MM.1S (cell line): Measurements from ENCODE around the gene CTSA.
"Not testable (repeated sequence)": the region's sequence is repeated elsewhere in the genome, so short reads cannot be mapped to it uniquely, and the experiment has no call there.

Experiments
- DNase-seq: peaks from one replicate; pipeline ENCODE4 v3.0.0-alpha.2; 2015
- H2AFZ ChIP-seq: fragments of 300-600 bp; sonication (generic); 2 replicates; pipeline ENCODE4 v1.6.0; 2016; ENCODE audit warnings: antibody characterized with exemption, low read length
- H3F3A ChIP-seq: fragments of 300-600 bp; sonication (generic); 2 replicates; pipeline ENCODE4 v1.6.1; 2016; ENCODE audit warnings: mild to moderate bottlenecking, antibody characterized with exemption, low read length, moderate library complexity, mixed read lengths; ENCODE audit not compliant: insufficient read depth
- H3K27ac ChIP-seq: fragments of 300-600 bp; sonication (generic); 2 replicates; pipeline ENCODE4 v1.5.1; 2016; ENCODE audit warnings: mild to moderate bottlenecking, low read length
- H3K27me3 ChIP-seq: fragments of 300-600 bp; sonication (generic); replicated peaks from 2 replicates; pipeline ENCODE4 v1.6.0; 2016; ENCODE audit warnings: low read length; ENCODE audit not compliant: insufficient read depth
- H3K36me3 ChIP-seq: fragments of 300-600 bp; sonication (generic); replicated peaks from 2 replicates; pipeline ENCODE4 v1.6.1; 2016; ENCODE audit warnings: mild to moderate bottlenecking, low read length, mixed read lengths; ENCODE audit not compliant: insufficient read depth
- H3K4me1 ChIP-seq: fragments of 300-600 bp; sonication (generic); 2 replicates; pipeline ENCODE4 v1.6.1; 2016; ENCODE audit warnings: low read length, mixed read lengths
- H3K4me2 ChIP-seq: fragments of 300-600 bp; sonication (generic); 2 replicates; pipeline ENCODE4 v1.6.0; 2016; ENCODE audit warnings: low read depth, low read length
- H3K4me3 ChIP-seq: fragments of 300-600 bp; sonication (generic); 2 replicates; pipeline ENCODE4 v1.5.1; 2016; ENCODE audit warnings: low read length, mixed read lengths
- H3K79me2 ChIP-seq: fragments of 300-600 bp; sonication (generic); 2 replicates; pipeline ENCODE4 v1.6.1; 2016; ENCODE audit warnings: mixed run types, low read length, mixed read lengths
- H3K9ac ChIP-seq: fragments of 300-600 bp; sonication (generic); 2 replicates; pipeline ENCODE4 v1.6.1; 2016; ENCODE audit warnings: low read length, mixed read lengths
- H3K9me2 ChIP-seq: fragments of 300-600 bp; sonication (generic); replicated peaks from 2 replicates; pipeline ENCODE4 v1.6.1; 2016; ENCODE audit warnings: mild to moderate bottlenecking, low read length, mixed read lengths; ENCODE audit not compliant: insufficient read depth
- H3K9me3 ChIP-seq: fragments of 300-600 bp; sonication (generic); replicated peaks from 2 replicates; pipeline ENCODE4 v1.6.1; 2016; ENCODE audit warnings: mild to moderate bottlenecking, low read length, mixed read lengths; ENCODE audit not compliant: insufficient read depth
- H4K20me1 ChIP-seq: fragments of 300-600 bp; sonication (generic); 2 replicates; pipeline ENCODE4 v1.6.1; 2016; ENCODE audit warnings: mild to moderate bottlenecking, low read length, moderate library complexity, mixed read lengths; ENCODE audit not compliant: insufficient read depth
- EZH2 ChIP-seq: fragments of 300-600 bp; sonication (generic); optimal IDR thresholded peaks from 2 replicates; pipeline ENCODE3; 2017; ENCODE audit warnings: low read depth, mild to moderate bottlenecking, antibody characterized with exemption, low read length, mixed read lengths
- EZH2phosphoT487 ChIP-seq: fragments of 300-600 bp; sonication (generic); IDR thresholded peaks from 2 replicates; pipeline ENCODE4 v1.6.1; 2018; ENCODE audit warnings: antibody characterized with exemption, low read length
- TF ChIP-seq, protein P1 (sequence below): fragments of 300-600 bp; sonication (generic); IDR thresholded peaks from 2 replicates; pipeline ENCODE4 v1.5.1; 2016; ENCODE audit warnings: antibody characterized with exemption, low read length, mixed read lengths

Gene CTSA

DNA sequence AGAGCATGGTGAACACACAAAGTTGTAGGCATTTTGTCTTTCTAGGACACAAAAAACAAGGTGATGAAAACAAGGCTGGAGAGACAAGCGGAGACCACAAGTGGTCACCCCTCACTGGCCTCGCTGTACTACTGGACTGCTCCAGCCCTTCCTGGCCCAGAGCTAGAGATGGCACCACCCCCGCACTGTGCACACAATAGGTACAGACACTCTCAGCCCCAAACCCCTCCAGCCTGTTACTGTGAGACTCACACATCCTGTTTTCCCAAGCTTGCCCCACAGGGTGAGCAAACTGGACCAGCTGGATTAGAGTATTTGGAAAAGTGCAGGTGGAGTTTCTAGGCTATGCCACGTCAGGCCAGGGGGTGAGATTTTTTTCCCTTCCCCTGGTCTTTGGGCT lies 18.5 kb upstream of the CTSA start:
- no peak overlapping the region for H3K4me3 ChIP-seq
- H3K27me3 ChIP-seq = no peaks in the 10 kb centered on the region
- no peak overlapping the region for H2AFZ ChIP-seq
- no peak overlapping the region for H3K4me2 ChIP-seq
- no peak for DNase-seq
- H3K4me1 ChIP-seq = no peaks in the 10 kb centered on the region
- H3K36me3 ChIP-seq = no peaks in the 10 kb centered on the region
- TF ChIP-seq EZH2phosphoT487 = no peak
- no peak for TF ChIP-seq EZH2
- TF ChIP-seq, protein P1, sequence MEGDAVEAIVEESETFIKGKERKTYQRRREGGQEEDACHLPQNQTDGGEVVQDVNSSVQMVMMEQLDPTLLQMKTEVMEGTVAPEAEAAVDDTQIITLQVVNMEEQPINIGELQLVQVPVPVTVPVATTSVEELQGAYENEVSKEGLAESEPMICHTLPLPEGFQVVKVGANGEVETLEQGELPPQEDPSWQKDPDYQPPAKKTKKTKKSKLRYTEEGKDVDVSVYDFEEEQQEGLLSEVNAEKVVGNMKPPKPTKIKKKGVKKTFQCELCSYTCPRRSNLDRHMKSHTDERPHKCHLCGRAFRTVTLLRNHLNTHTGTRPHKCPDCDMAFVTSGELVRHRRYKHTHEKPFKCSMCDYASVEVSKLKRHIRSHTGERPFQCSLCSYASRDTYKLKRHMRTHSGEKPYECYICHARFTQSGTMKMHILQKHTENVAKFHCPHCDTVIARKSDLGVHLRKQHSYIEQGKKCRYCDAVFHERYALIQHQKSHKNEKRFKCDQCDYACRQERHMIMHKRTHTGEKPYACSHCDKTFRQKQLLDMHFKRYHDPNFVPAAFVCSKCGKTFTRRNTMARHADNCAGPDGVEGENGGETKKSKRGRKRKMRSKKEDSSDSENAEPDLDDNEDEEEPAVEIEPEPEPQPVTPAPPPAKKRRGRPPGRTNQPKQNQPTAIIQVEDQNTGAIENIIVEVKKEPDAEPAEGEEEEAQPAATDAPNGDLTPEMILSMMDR = no peak
- no peak overlapping the region for H3K27ac ChIP-seq
- H3F3A ChIP-seq = no peaks in the 10 kb centered on the region
- H3K9me2 ChIP-seq = no peaks in the 10 kb centered on the region
- no peaks in the 10 kb centered on the region for H3K9me3 ChIP-seq
- H3K79me2 ChIP-seq = no peaks in the 10 kb centered on the region
- no peak overlapping the region for H3K9ac ChIP-seq
- H4K20me1 ChIP-seq = no peaks in the 10 kb centered on the region

DNA sequence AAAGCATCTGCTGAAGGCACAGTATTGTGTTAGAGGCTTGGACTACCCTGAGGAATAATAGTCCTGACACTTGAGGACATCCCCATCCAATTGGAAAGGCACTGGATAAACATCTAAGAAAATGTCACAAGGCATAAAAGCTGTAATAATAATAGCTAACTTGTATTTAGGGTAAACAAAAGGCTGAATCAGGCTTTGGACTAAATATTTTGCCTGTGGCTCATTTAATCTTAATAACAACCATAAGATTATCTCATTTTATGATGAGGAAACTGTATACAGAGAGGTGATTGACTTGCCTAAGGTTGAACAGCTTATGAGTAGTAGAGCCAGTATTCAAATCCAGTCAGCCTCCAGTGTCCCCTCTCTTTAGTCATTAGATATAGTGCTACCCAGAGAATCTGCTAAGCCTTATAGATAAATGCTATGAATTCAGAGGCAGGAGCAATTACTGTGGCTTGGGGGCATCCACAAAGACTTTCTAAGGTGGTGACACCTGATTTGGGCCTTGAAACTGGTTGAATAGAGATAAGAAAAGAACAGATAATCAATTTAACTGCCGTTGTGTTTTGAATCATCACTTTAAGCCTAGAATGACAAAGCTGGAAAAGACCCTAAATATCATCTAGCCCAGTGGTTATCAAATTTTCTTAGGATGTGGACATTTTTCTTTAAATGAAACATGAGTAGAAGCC lies 17.6 kb upstream of the CTSA start:
- Histone ChIP-seq H3K9me2 (no peaks in the 10 kb centered on the region), H3K4me3 (no peak overlapping the region), H3K27ac (no peak overlapping the region), H3K36me3 (no peaks in the 10 kb centered on the region), H3K27me3 (no peaks in the 10 kb centered on the region), H3K4me2 (no peak overlapping the region), H3K9me3 (no peaks in the 10 kb centered on the region), H3K9ac (no peak overlapping the region), H4K20me1 (no peaks in the 10 kb centered on the region), H3F3A (no peaks in the 10 kb centered on the region), H3K79me2 (no peaks in the 10 kb centered on the region), H3K4me1 (no peaks in the 10 kb centered on the region), H2AFZ (no peak overlapping the region)
- no peak for DNase-seq
- TF ChIP-seq EZH2 (no peak), EZH2phosphoT487 (no peak)
- TF ChIP-seq, protein P1 = no peak

DNA sequence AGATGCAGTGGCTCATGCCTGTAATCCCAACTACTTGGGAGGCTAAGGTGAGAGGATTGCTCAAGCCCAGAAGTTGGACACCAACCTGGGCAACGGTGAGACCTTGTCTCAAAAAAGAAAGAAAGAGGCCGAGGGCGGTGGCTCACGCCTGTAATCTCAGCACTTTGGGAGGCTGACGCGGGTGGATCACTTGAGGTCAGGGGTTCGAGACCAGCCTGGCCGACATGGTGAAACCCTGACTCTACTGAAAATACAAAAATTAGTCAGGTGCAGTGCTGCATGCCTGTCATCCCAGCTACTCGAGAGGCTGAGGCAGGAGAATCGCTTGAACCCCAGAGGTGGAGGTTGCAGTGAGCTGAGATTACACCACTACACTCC lies 17.0 kb upstream of the CTSA start:
- H3K79me2 ChIP-seq, H3K4me3 ChIP-seq, H3K27me3 ChIP-seq, H3K36me3 ChIP-seq, H3K9me3 ChIP-seq, H4K20me1 ChIP-seq, H3K4me1 ChIP-seq, H3F3A ChIP-seq, H3K9ac ChIP-seq, H2AFZ ChIP-seq, H3K4me2 ChIP-seq, H3K9me2 ChIP-seq, DNase-seq, H3K27ac ChIP-seq: not testable (repeated sequence)

DNA sequence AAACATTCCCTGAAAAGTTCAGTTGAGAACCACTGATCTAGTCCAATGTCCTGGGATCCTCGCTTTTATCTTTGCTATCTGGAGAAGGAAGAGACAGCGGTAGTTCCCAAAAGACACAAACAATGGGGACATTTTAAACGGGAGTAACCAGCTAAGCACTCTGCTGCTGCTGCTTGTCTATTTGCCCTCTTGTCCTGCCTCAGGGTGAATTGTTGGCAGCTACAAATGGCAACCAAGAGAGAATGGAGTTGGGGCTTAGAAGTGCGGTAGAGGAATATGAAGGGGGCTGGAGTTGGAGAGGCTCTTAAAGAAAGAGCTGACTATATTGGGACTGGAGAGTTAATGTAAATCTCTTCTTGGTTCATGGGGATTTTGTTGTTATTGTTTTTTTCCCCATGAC lies 16.6 kb upstream of the CTSA start:
- no peak for TF ChIP-seq EZH2phosphoT487
- TF ChIP-seq, protein P1 = no peak
- no peak for TF ChIP-seq EZH2
- H3F3A ChIP-seq = no peaks in the 10 kb centered on the region
- H3K79me2 ChIP-seq = no peaks in the 10 kb centered on the region
- no peaks in the 10 kb centered on the region for H3K4me1 ChIP-seq
- no peak overlapping the region for H3K4me2 ChIP-seq
- H4K20me1 ChIP-seq = no peaks in the 10 kb centered on the region
- no peaks in the 10 kb centered on the region for H3K27me3 ChIP-seq
- H3K9ac ChIP-seq = no peak overlapping the region
- no peak overlapping the region for H2AFZ ChIP-seq
- no peak for DNase-seq
- H3K4me3 ChIP-seq = no peak overlapping the region
- no peak overlapping the region for H3K27ac ChIP-seq
- no peaks in the 10 kb centered on the region for H3K9me3 ChIP-seq
- no peaks in the 10 kb centered on the region for H3K36me3 ChIP-seq
- no peaks in the 10 kb centered on the region for H3K9me2 ChIP-seq
